NOMO-1 treated with DMSO at 0.1 percent for 48 hours (cell line): ENCODE results near the gene BPHL.
"Not testable (repeated sequence)": the region's sequence is repeated elsewhere in the genome, so short reads cannot be mapped to it uniquely, and the experiment has no call there.

ENCODE experiments used
- DNase-seq: peaks from one replicate; lab custom pipeline; 2025; ENCODE audit not compliant: unreplicated experiment; lab: John Stamatoyannopoulos, UW

The BPHL gene

DNA sequence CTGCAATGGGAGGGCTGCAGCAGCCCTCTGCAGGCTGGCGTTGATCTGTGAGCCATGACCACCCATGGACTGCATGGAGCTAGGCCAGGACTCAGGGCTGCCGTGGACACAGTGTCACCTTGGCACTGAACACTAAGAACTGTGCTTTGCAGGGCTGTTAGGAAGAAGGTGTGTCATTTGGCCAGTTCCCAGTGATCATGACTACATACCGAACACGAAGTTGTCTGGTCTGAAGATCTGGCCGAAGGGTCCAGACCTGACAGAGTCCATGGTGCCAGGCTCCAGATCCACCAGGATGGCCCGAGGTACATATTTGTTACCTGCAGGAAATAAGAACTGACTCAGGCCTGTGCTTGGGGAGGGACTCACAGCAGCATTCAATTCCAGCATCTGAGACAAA lies 36.9 kb downstream of the BPHL start:
- not testable (repeated sequence) for DNase-seq

DNA sequence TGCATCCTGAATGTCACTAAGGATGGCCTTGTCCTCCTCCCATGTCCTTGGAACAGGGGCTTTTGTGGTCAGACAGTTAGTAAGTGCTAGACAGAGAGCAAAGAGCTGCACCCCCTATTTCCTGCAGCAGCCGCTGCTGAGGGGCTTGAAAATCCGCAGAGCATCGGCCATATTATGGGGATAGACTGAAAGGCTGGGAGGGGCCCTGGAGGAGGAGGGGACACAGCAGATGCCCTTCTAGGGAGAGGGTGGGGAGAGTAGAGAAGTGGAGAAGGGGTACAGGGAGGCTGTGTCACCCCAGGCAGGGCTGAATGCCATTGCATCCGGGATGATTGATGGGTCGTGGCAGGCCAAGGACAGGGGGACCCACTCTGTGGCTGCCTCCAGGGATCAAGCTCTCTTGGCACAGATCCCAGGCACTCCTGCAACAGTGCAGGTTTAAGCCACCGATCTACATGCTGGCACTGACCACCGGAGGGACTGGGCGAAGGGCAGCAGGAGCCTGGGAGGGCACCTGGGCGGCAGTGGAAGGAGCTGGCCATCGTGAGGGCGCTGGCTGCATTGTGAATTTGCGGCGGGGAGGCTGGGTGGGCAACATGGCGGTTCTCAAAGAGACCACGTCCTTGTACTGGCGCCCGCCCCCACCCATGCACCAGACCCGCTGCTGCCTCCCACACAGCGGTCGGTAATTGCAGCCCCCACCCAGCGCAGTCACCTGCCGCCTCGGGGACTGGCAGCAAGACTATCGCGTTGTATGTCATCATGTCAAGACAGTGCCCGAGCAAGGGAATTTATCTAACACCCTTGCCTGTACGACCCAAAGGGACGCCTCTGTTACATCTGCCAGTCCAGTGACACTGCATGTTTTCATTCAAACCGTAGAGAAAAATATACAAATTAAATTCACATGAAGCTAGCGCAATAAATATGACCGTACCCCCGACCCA lies 37.9 kb downstream of the BPHL start:
- DNase-seq, result not testable (repeated sequence)

DNA sequence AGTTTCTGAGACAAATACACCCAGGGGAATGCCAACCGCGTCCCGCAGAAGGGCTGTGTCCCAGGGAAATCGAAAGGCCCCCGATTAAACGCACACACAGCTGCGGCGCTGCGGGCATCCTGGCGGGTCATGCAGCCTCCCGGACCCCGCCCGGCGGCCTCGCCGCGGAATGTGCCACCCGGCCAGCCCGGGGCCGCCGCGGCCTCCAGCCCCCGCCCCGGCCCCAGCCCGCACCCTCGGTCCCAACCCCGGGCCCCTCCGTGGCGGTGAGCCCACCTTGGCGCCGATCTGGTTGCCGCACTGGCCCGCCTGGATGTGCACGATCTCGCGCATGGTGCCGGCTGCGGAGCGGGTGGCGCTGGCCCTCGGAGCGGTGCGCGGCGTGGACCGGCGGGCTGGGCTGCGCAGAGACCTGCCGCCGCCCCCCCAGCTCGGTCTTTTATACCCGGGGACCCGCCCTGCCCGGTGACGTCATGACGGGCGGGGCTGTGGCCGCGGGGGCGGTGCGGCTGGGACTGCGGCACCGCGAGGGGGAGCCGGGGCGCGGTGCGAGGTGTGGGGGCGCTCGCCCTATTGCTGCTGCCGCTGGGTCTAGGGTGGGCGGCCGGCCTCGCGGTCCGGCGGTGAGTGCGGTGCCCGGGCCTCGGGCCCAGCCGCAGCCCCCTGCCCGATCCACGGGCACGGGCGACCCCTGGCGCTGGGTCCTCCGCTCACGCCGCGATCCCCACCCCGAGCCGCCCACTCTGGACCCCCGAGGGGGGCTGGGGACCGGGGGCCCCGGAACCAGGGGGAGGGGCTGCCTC lies 38.8 kb downstream of the BPHL start, which contains the start of gene TUBB2A:
TUBB2A (minus strand) TSS at position 414 of the 803 bp plus-strand sequence; CDS start at position 333, 81 bp downstream.
- peak; percentile 34 for DNase-seq

DNA sequence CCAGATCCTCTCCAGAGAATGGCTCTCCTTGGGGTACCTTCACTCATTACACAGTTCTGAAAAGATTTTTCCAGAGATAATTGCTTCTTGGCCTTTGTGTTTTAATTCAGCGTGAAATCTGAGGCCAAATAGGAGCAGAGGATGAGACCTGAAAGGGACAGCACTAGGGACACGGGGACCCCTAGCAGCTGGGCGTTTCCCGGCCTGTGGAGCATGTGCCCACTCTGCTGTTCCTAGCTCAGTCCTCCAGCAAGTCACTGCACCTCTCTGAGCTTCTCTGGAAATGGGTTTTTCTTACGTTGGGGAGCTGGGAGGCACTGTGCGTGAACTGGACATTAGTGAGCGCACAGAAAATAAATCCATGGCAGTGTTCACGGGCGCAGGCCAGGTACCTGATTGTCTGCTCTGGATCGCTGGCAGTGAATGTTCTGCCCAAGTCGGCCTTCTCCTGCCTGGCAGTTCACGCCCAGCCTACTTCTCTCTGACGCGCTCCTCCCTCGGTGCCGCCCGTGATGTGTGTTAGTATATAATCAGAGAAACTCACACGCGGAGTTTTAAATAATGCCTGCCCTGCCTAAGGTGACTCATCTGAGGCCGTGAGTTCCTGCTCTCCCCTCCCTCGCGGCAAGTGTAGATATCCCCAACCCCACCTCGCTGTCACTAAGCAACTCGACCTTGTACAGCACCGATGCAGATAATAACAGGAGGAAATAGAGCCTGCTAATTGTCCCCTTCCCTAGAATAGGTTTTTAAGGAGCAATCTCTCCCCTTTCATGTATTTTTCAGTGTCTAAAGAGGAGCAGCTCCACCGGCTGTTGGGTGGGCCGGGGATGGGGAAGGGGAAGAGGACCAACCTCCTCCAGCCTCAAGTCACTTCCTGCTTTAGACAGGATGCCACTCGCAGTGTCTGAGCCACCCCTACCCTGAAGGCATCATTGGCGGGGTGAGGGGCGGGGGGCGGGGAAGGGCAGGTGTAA lies 41.6 kb downstream of the BPHL start:
- DNase-seq, result peak; percentile 43

GRCh38 chr6:3162067-3162497 lies 43.6 kb downstream of the BPHL start:
- DNase-seq, result no peak

DNA sequence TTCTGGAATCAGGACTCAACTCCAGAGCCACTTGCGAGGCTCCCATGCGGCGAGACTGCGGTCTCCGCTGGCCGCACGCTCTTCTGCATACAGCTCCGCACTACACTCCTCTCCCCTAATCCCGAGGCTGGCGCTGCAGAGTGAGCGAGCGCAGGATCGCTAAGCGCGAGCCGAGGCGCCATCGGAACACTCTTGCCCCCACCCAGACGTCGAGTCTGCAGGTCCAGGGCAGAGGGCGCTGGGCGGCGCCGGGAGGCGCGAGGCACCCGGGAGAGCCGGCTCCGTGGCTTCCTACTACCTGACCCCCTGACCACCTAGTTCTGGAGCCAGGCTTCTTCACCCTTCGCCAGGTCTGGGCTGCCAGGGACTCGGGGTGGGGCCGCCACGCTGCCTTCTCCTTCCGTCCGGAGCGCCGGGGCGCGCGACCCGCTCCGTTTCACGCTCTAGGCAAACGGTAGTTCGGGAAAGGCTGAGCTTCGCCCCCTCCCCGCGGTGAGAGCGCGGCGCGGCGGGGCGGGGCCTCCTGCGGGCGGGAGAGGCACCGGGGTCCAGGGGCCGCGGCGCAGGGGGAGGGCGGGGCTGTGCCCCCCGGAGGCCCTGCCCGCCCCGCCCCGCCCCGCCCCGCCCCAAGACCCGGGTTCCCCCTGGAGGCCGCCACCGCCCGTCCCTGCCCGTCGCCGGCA lies 44.2 kb downstream of the BPHL start:
- DNase-seq, result peak; percentile 76

DNA sequence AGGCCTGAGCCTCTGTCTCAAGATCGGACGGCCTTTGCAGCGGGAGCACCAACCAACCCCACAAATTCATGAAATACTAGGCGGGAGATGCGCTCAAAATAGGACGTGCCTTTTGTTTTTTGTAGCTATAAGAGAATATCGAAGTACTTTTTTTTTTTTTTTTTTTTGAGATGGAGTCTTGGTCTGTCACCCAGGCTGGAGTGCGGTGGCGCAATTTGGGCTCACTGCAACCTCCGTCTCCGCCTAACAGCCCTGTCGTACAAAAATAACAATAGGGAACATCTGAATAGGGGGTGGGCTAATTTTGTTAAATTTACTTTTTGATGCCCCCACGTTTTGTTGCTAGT lies 44.7 kb downstream of the BPHL start:
- DNase-seq, result peak; percentile 66

DNA sequence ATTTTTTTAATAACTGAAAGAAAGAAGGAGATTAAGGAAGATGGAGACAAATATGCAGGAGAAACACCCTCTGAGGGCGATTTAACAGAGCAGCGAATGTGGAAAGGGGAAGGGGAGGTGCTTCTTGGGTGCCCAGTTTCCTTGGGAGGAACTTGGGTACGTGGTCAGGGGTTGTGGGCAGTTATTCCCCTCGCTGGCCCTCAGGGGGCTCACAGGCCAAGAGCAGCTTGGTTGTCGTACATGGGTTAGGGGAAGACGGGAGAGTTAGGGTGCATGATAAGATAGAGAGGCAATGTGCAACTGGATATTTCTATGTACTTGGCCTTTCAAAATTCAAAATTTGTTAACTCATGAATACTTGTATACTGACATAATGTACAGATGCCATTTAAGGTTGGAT lies 45.9 kb downstream of the BPHL start:
- DNase-seq, result no peak

GRCh38 chr6:3165631-3166534 lies 47.4 kb downstream of the BPHL start:
- DNase-seq, result peak; percentile 11

DNA sequence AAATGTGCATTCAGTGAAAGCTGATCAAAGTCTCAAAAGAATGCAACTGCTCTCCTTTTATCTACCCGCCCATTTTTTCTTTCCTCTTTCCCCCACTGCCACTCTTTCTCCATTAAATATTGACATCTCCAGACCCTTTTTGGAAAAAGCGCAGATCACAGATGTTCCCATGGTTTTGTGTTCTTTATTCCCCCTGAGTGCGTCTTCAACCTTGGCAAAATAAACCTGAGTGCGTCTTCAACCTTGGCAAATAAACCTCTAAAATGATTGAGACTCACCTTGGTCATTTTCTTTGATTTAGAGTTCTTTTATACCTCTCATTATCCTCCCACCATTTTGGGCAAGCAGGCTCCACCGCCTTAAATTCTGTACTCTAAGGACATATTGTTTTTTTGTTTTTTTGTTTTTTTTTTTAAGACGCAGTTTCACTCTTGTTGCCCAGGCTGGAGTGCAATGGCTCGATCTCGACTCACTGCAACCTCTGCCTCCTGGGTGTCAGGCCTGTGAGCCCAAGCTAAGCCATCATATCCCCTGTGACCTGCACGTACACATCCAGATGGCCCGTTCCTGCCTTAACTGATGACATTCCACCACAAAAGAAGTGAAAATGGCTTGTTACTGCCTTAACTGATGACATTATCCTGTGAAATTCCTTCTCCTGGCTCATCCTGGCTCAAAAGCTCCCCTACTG lies 48.2 kb downstream of the BPHL start:
- DNase-seq, result not testable (repeated sequence)

DNA sequence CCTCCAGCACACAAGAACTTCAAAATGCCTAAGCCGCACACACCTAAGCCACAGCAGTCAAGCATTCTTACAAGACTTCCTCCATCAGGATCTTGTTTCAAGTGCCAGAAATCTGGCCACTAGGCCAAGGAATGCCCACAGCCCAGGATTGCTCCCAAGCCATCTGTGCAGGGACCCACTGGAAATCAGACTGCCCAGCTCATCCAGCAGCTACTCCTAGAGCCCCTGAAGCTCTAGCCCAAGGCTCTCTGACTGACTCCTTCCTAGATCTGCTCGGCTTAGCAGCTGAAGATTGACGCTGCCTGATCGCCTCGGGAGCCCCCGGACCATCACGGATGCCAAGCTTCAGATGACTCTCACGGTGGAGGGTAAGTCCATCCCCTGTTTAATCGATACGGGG lies 49.5 kb downstream of the BPHL start:
- not testable (repeated sequence) for DNase-seq

GRCh38 chr6:3170676-3171075 lies 52.2 kb downstream of the BPHL start:
- not testable (repeated sequence) for DNase-seq

DNA sequence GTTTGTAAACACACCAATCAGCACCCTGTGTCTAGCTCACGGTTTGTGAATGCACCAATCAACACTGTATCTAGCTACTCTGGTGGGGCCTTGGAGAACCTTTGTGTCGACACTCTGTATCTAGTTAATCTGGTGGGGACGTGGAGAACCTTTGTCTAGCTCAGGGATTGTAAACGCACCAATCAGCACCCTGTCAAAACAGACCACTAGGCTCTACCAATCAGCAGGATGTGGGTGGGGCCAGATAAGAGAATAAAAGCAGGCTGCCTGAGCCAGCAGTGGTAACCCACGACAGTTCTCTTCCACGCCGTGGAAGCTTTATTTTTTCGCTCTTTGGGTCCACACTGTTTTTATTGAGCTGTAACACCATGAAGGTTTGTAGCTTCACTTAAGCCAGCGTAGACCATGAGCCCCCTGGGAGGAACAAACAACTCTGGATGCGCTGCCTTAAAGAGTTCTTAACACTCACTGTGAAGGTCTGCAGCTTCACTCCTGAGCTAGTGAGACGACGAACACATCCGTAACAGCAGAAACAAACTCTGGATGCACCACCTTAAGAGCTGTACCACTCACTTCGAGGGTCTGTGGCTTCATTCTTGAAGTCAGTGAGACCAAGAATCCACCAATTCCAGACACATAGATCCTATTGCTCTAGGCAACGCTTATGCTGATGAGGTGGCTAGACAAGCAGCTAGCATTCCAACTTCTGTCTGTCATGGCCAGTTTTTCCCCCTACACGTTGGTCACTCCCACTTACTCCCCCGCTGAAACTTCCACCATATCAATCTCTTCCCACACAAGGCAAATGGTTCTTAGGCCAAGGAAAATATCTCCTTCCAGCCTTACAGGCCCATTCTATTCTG lies 53.0 kb downstream of the BPHL start:
- DNase-seq, result not testable (repeated sequence)

DNA sequence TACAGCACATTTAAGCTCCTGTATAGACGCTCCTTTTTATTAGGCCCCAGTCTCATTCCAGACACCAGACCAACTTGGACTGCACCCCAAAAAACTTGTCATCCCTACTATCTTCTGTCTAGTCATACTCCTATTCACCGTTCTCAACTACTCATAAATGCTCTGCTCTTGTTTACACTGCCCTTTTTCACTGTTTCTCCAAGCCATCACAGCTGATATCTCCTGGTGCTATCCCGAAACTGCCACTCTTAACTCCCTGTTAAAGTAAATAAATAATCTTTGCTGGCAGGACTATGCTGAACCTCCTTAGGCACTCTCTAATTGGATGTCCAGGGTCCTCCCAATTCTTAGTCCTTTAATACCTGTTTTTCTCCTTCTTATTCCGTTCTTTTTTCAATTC lies 54.3 kb downstream of the BPHL start:
- DNase-seq, result not testable (repeated sequence)

- not testable (repeated sequence) for DNase-seq
Measured at GRCh38 chr6:3173636-3174089, 55.2 kb downstream of the BPHL start.

DNA sequence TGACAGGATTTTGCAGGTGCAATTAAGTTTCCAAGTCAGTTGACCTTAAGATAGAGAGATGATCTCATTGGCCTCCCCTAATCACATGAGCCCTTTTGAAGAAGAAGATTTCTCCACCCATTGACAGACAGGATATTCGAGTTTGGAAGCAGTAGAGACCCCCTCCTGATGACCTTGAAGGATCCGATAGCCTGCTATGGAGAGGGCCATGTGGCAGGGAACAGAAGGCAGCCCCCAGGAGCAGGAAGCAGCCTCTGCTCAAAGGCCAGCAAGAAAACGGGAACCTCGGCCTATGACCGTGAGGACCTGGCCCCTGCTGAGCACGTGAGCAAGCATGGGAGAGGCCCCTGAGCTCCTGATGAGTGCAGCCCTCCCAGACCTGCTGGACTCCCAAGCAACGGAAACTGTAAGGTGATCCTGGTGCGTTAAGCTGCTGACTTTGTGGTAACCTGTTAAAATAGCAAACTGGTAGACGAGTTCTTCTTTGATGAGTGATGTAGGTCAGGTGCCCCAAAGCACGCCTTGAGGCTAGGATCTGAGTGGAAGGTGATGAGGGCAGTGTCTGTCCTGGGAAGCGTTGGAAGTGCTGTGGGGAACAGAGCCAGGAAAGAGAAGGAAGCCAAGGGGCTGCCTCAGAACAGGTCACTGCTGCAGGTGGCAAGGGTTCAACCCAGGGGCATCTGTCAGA lies 57.3 kb downstream of the BPHL start:
- peak; percentile 7 for DNase-seq
